SK-N-SH (cell line): ENCODE data around the gene SF3A1. TPM values are rescaled to one million over a fixed set of nuclear protein-coding genes. Genes with fewer than 3 reads are reported as not detected.

Experiments
- CTCF ChIA-PET: fragments of 300-600, 350-600 bp; formaldehyde crosslinking; extraction: SDS; loops from one replicate; lab custom pipeline; 2021; lab: Yijun Ruan, JAX
- POLR2A ChIA-PET: fragments of 350-600 bp; sonication (Branson Sonifier 250); formaldehyde crosslinking; extraction: SDS; loops from one replicate; lab custom pipeline; 2020; ENCODE audit warnings: antibody characterized with exemption, inconsistent platforms; lab: Yijun Ruan, JAX
- DNase-seq: peaks from one replicate; pipeline ENCODE4 v3.0.0; 2012
- H2AFZ ChIP-seq: fragments of 200-600 bp; sonication (generic); 2 replicates; pipeline ENCODE4 v1.8.1; 2016; ENCODE audit warnings: antibody characterized with exemption, mild to moderate bottlenecking, low read depth
- H3F3A ChIP-seq: fragments of 200-600 bp; sonication (generic); replicated peaks from 2 replicates; pipeline ENCODE3; 2016; ENCODE audit warnings: antibody characterized with exemption, mild to moderate bottlenecking; ENCODE audit not compliant: insufficient read depth
- H3K27ac ChIP-seq, 2 experiments: fragments of 200-500 bp in 1 of 2; fragments of 200-600 bp in 1 of 2; sonication (Bioruptor generic) in 1 of 2; sonication (generic), shearing (Covaris generic) in 1 of 2; 2 replicates each; pipeline versions ENCODE4 v1.5.1 to v1.6.1; 2014 to 2016; ENCODE audit warnings: low read depth in 2 of 2, inconsistent platforms in 1 of 2, low read length in 1 of 2, mild to moderate bottlenecking in 1 of 2, mixed read lengths in 1 of 2
- H3K27me3 ChIP-seq: fragments of 200-600 bp; sonication (generic), shearing (Covaris generic); 2 replicates; pipeline ENCODE4 v1.6.1; 2016; ENCODE audit warnings: mixed run types; ENCODE audit not compliant: insufficient read depth
- H3K36me3 ChIP-seq, 2 experiments: fragments of 200-500 bp in 1 of 2; fragments of 200-600 bp in 1 of 2; sonication (Bioruptor generic) in 1 of 2; sonication (generic) in 1 of 2; replicated peaks in 1 of 2; 2 replicates each; pipeline versions ENCODE3 to v1.5.1; 2014 to 2016; ENCODE audit warnings: low read length in 1 of 2, mild to moderate bottlenecking in 1 of 2; ENCODE audit not compliant: insufficient read depth in 2 of 2, control insufficient read depth in 1 of 2
- H3K4me1 ChIP-seq, 2 experiments: fragments of 200-500 bp in 1 of 2; fragments of 200-600 bp in 1 of 2; sonication (Bioruptor generic) in 1 of 2; sonication (generic), shearing (Covaris generic) in 1 of 2; 2 replicates each; pipeline versions ENCODE4 v1.5.1 to v1.6.1; 2014 to 2016; ENCODE audit warnings: low read depth in 1 of 2, low read length in 1 of 2, mixed run types in 1 of 2; ENCODE audit not compliant: insufficient read depth in 2 of 2, control insufficient read depth in 1 of 2
- H3K4me2 ChIP-seq: fragments of 200-600 bp; sonication (generic), shearing (Covaris generic); 2 replicates; pipeline ENCODE4 v1.6.1; 2017; ENCODE audit warnings: mixed run types
- H3K4me3 ChIP-seq, 2 experiments: fragments of 200-500 bp in 1 of 2; fragments of 200-600 bp in 1 of 2; sonication (Bioruptor generic) in 1 of 2; sonication (generic), shearing (Covaris generic) in 1 of 2; 2 replicates each; pipeline versions ENCODE4 v1.5.1 to v1.8.1; 2014 to 2016; ENCODE audit warnings: low read depth in 2 of 2, inconsistent platforms in 1 of 2, low read length in 1 of 2, mild to moderate bottlenecking in 1 of 2, mixed read lengths in 1 of 2, moderate library complexity in 1 of 2
- H3K79me2 ChIP-seq: fragments of 200-600 bp; sonication (generic); 2 replicates; pipeline ENCODE4 v1.8.1; 2017; ENCODE audit warnings: mild to moderate bottlenecking; ENCODE audit not compliant: insufficient read depth
- H3K9ac ChIP-seq: fragments of 200-600 bp; sonication (generic); 2 replicates; pipeline ENCODE4 v1.6.1; 2017; ENCODE audit warnings: mixed run types
- H3K9me2 ChIP-seq: fragments of 200-600 bp; sonication (generic); 2 replicates; pipeline ENCODE4 v1.6.1; 2017; ENCODE audit warnings: mixed run types
- H3K9me3 ChIP-seq: fragments of 200-600 bp; sonication (generic); 2 replicates; pipeline ENCODE4 v1.6.1; 2017; ENCODE audit warnings: mixed run types, mild to moderate bottlenecking, moderate library complexity
- H4K20me1 ChIP-seq: fragments of 200-600 bp; sonication (generic); 2 replicates; pipeline ENCODE4 v1.6.1; 2017; ENCODE audit warnings: mild to moderate bottlenecking, mixed run types; ENCODE audit not compliant: insufficient read depth
- CHD2 ChIP-seq: fragments of 150-350 bp; IDR thresholded peaks from 2 replicates; pipeline ENCODE4 v1.6.1; 2018; ENCODE audit warnings: low read length; ENCODE audit not compliant: partially characterized antibody
- FOSL2 ChIP-seq: IDR thresholded peaks from 2 replicates; pipeline ENCODE4 v1.4.0; 2012; ENCODE audit warnings: low read depth, mild to moderate bottlenecking, moderate library complexity, borderline replicate concordance
- FOXM1 ChIP-seq: IDR thresholded peaks from 2 replicates; pipeline ENCODE4 v1.4.0; 2012; ENCODE audit warnings: low read depth, mild to moderate bottlenecking
- GATA2 ChIP-seq: sonication (generic); formaldehyde crosslinking; IDR thresholded peaks from 2 replicates; pipeline ENCODE4 v1.5.0; 2020; ENCODE audit warnings: mild to moderate bottlenecking, missing genetic modification reagents
- MXI1 ChIP-seq: IDR thresholded peaks from 2 replicates; pipeline ENCODE4 v1.6.1; 2012; ENCODE audit warnings: mild to moderate bottlenecking, low read depth, low read length, improper control_type of control experiment
- NFIC ChIP-seq: IDR thresholded peaks from 2 replicates; pipeline ENCODE4 v1.4.0; 2012; ENCODE audit warnings: borderline replicate concordance
- POLR2AphosphoS5 ChIP-seq: IDR thresholded peaks from 2 replicates; pipeline ENCODE4 v1.6.1; 2012; ENCODE audit warnings: low read depth, low read length
- RXRA ChIP-seq: IDR thresholded peaks from 2 replicates; pipeline ENCODE4 v1.4.0; 2012; ENCODE audit warnings: low read depth, mild to moderate bottlenecking, borderline replicate concordance
- SMC3 ChIP-seq: IDR thresholded peaks from 2 replicates; pipeline ENCODE4 v1.6.1; 2012; ENCODE audit warnings: low read depth, low read length, improper control_type of control experiment
- TAF1 ChIP-seq: IDR thresholded peaks from 2 replicates; pipeline ENCODE4 v1.6.1; 2012; ENCODE audit warnings: low read depth, mild to moderate bottlenecking, low read length, moderate library complexity, borderline replicate concordance
- TCF12 ChIP-seq: IDR thresholded peaks from 2 replicates; pipeline ENCODE4 v1.4.0; 2012
- TEAD4 ChIP-seq: IDR thresholded peaks from 2 replicates; pipeline ENCODE4 v1.4.0; 2012; ENCODE audit warnings: mild to moderate bottlenecking, borderline replicate concordance; ENCODE audit not compliant: insufficient read depth
- WGBS: methylation state at CpG from one replicate; pipeline ENCODE4 v1.1.6; 2017; ENCODE audit warnings: low lambda C conversion rate; 5-methylcytosine and 5-hydroxymethylcytosine counted together
- polyA plus RNA-seq, 3 experiments: library from polyadenylated mRNA; depleted of rRNA; stranded (reverse); fragments of >200 nt; gene quantifications; 2 replicates each; pipeline ENCODE4 v1.2.3, GENCODE V29; 2012
- TF ChIP-seq, protein P1 (sequence below): IDR thresholded peaks from 2 replicates; pipeline ENCODE4; 2012
- TF ChIP-seq, protein P2 (sequence below): fragments of 200-600 bp; sonication (generic); IDR thresholded peaks from 2 replicates; pipeline ENCODE4 v1.6.1; 2017; ENCODE audit warnings: antibody characterized with exemption, mild to moderate bottlenecking, moderate library complexity

The SF3A1 gene
- polyA plus RNA-seq, 1 of the 3 experiments (the other 2 are of a cell fraction), result 75.2 TPM

DNA sequence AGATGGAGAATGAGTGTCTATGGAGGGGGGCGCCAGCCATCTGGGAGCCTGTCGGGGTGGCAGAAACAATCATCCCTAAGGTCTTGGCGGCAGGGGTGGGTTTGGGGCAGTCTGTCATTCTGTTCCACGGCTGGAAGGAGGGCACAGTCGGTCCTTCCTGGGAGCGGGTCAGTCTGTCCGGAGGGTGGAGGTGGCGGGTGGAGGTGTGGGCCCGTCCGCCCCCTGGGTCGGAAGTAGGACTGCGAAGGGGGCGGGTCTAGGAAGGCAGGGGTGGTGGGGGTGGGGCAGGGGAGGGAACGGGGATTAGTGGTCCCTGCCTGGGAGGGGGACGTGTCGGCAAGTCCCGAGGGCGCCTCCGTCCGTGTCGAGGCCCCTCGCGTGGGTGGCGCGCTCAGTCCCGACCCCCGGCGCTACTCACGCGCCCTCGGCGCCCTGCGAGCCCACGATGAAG lies 30.4 kb downstream of the SF3A1 start:
- peak; percentile 77 for DNase-seq
- peak overlapping the region; percentile 95 for H3K4me2 ChIP-seq
- peaks cover 25% of the 10 kb centered on the region for H3F3A ChIP-seq
- peaks cover 9 to 11% of the 10 kb centered on the region in 2 experiments for H3K36me3 ChIP-seq
- H3K9me2 ChIP-seq, result no peaks in the 10 kb centered on the region
- H3K9me3 ChIP-seq, result no peaks in the 10 kb centered on the region
- no peak for TF ChIP-seq FOXM1
- TF ChIP-seq, protein P1, sequence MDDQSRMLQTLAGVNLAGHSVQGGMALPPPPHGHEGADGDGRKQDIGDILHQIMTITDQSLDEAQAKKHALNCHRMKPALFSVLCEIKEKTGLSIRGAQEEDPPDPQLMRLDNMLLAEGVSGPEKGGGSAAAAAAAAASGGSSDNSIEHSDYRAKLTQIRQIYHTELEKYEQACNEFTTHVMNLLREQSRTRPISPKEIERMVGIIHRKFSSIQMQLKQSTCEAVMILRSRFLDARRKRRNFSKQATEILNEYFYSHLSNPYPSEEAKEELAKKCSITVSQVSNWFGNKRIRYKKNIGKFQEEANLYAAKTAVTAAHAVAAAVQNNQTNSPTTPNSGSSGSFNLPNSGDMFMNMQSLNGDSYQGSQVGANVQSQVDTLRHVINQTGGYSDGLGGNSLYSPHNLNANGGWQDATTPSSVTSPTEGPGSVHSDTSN, result no peak
- peak overlapping the region; percentile 74; the same call in 1 of the 2 replicates for H3K9ac ChIP-seq
- peaks cover 21% of the 10 kb centered on the region for H4K20me1 ChIP-seq
- H2AFZ ChIP-seq, result 0 out of 2 replicates have a peak overlapping the region, but pooled peaks have one; percentile 41
- peaks cover 37% of the 10 kb centered on the region for H3K79me2 ChIP-seq
- peaks cover 0 to 25% of the 10 kb centered on the region in 2 experiments; a peak in 2 of 4 replicates for H3K4me1 ChIP-seq
- CTCF ChIA-PET, result interaction anchor here (1.7 to 7.7 kb wide), 2 partner anchors 11 to 38 kb away, joined by 6 to 42 read pairs; partner anchors contain the start of gene CASTOR1
- POLR2A ChIA-PET, result interaction anchor here (1.1 to 1.9 kb wide), 2 partner anchors 30 to 36 kb away, joined by 4 to 8 read pairs; partner anchors contain the start of genes CCDC157 and SF3A1
- H3K27ac ChIP-seq, result peak overlapping the region; percentile 42 to 48; a peak in 2 of 4 replicates
- WGBS, result under 1% methylated on average over 18 of the region's 34 CpGs
- H3K27me3 ChIP-seq, result no peaks in the 10 kb centered on the region
- H3K4me3 ChIP-seq, result peak overlapping the region; percentile 72 to 79

DNA sequence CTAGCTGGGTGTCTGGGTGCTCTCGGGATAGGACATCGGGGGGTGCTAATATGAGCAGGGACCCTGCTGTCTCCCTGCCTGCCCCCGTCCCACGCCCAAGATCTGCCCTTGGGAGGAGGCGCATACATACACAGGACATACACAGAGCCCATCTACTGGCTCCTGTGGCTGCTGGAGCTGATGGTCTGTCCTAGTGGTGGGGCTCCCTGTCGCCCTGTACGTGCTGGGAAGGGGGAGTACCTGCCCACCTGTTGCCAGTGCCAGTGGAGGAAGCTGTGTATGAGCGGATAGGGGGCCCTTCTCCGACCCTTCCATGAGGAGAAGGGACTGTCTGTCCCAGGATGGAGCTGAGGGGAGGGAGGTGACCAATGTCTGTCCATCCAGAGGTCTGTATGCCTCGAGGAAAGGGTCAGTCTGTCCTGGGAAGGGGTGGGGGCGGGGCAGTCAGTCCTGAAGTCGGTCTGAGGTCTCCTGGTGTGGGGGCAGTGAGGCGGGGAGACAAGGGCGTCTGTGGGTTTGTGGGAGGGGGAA lies 30.9 kb downstream of the SF3A1 start:
- Histone ChIP-seq H3K9me2 (no peaks in the 10 kb centered on the region), H3K27me3 (no peaks in the 10 kb centered on the region), H3K4me1 (peaks cover 0 to 25% of the 10 kb centered on the region in 2 experiments; a peak in 2 of 4 replicates), H4K20me1 (peaks cover 21% of the 10 kb centered on the region), H3K36me3 (peaks cover 9 to 11% of the 10 kb centered on the region in 2 experiments), H3K4me3 (peak overlapping the region; percentile 72 to 79), H2AFZ (no peak overlapping the region), H3F3A (peaks cover 25% of the 10 kb centered on the region), H3K9ac (peak overlapping the region; percentile 74; the same call in 1 of the 2 replicates), H3K27ac (peak overlapping the region in 1 of 2 experiments; percentile 7; a peak in 1 of 4 replicates), H3K4me2 (peak overlapping the region; percentile 95), H3K9me3 (no peaks in the 10 kb centered on the region), H3K79me2 (peaks cover 37% of the 10 kb centered on the region)
- POLR2A ChIA-PET, result no interaction called here
- WGBS, result 30% methylated on average over 6 of the region's 14 CpGs
- DNase-seq, result no peak
- TF ChIP-seq FOXM1, result no peak
- no peak for TF ChIP-seq POLR2AphosphoS5
- TF ChIP-seq GATA2, result no peak
- TF ChIP-seq NFIC, result no peak
- no peak for TF ChIP-seq TCF12
- no peak for TF ChIP-seq TAF1
- no peak for TF ChIP-seq FOSL2
- no peak for TF ChIP-seq CHD2
- TF ChIP-seq, protein P2, sequence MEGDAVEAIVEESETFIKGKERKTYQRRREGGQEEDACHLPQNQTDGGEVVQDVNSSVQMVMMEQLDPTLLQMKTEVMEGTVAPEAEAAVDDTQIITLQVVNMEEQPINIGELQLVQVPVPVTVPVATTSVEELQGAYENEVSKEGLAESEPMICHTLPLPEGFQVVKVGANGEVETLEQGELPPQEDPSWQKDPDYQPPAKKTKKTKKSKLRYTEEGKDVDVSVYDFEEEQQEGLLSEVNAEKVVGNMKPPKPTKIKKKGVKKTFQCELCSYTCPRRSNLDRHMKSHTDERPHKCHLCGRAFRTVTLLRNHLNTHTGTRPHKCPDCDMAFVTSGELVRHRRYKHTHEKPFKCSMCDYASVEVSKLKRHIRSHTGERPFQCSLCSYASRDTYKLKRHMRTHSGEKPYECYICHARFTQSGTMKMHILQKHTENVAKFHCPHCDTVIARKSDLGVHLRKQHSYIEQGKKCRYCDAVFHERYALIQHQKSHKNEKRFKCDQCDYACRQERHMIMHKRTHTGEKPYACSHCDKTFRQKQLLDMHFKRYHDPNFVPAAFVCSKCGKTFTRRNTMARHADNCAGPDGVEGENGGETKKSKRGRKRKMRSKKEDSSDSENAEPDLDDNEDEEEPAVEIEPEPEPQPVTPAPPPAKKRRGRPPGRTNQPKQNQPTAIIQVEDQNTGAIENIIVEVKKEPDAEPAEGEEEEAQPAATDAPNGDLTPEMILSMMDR, result no peak
- no peak for TF ChIP-seq SMC3
- no peak for TF ChIP-seq TEAD4
- no peak for TF ChIP-seq MXI1
- TF ChIP-seq RXRA, result no peak
- CTCF ChIA-PET, result interaction anchor here (1.7 to 7.7 kb wide), 2 partner anchors 10 to 37 kb away, joined by 6 to 42 read pairs; partner anchors contain the start of gene CASTOR1
